ENCODE data around the gene CCDC197.

- no peak for TF ChIP-seq EZH2phosphoT487 (IDR thresholded peaks at IDR 0.05; ENCODE audit: low read length)
- TF ChIP-seq CTCF (IDR thresholded peaks at IDR 0.05; ENCODE audit: low read length), result no peak
- TF ChIP-seq EZH2 (optimal IDR thresholded peaks at IDR 0.05; ENCODE audit: low read depth, low read length), result no peak
Measured at GRCh38 chr14:94050231-94050880, 53.3 kb downstream of the CCDC197 start.
